Osteoblast (primary cell): ENCODE data around the gene USHBP1. TPM values are rescaled to one million over a fixed set of nuclear protein-coding genes. Genes with fewer than 3 reads are reported as not detected.

ENCODE experiments used
- DNase-seq: peaks from one replicate; pipeline ENCODE4 v3.0.0; 2011; ENCODE audit warnings: low spot score, mixed read lengths; ENCODE audit not compliant: insufficient read length; ENCODE audit errors: missing footprints
- H2AFZ ChIP-seq: 2 replicates; pipeline ENCODE4 v1.6.0; 2011; ENCODE audit warnings: mild to moderate bottlenecking, low read length
- H3K27ac ChIP-seq: 2 replicates; pipeline ENCODE4 v1.5.1; 2011; ENCODE audit warnings: mild to moderate bottlenecking, low read depth, low read length, moderate library complexity
- H3K27me3 ChIP-seq: 2 replicates; pipeline ENCODE4 v1.6.0; 2012; ENCODE audit warnings: mild to moderate bottlenecking, control low read depth, inconsistent platforms, low read length, moderate library complexity; ENCODE audit not compliant: insufficient read depth
- H3K36me3 ChIP-seq: 2 replicates; pipeline ENCODE4 v1.5.1; 2011; ENCODE audit warnings: mild to moderate bottlenecking, low read length, control low read depth, moderate library complexity; ENCODE audit not compliant: insufficient read depth
- H3K4me1 ChIP-seq: 2 replicates; pipeline ENCODE4 v1.5.1; 2011; ENCODE audit warnings: mild to moderate bottlenecking, low read length, control low read depth, moderate library complexity; ENCODE audit not compliant: insufficient read depth
- H3K4me2 ChIP-seq: 2 replicates; pipeline ENCODE4 v1.6.0; 2011; ENCODE audit warnings: mild to moderate bottlenecking, low read length; ENCODE audit not compliant: insufficient read depth
- H3K4me3 ChIP-seq: fragments of 200-600 bp; sonication (generic); 3 replicates; pipeline ENCODE4 v1.5.1; 2012; ENCODE audit warnings: mild to moderate bottlenecking, low read length, inconsistent platforms; ENCODE audit not compliant: insufficient read depth
- H3K79me2 ChIP-seq: 2 replicates; pipeline ENCODE4 v1.6.0; 2012; ENCODE audit warnings: mild to moderate bottlenecking, low read length, control low read depth, inconsistent platforms; ENCODE audit not compliant: insufficient read depth
- H3K9me3 ChIP-seq: 2 replicates; pipeline ENCODE4 v1.5.1; 2011; ENCODE audit warnings: low read depth, low read length, control low read depth
- H4K20me1 ChIP-seq: 2 replicates; pipeline ENCODE4 v1.6.0; 2012; ENCODE audit warnings: mild to moderate bottlenecking, low read length, control low read depth; ENCODE audit not compliant: insufficient read depth
- total RNA-seq: library from RNA; depleted of rRNA; stranded (reverse); fragments of >200 nt; gene quantifications from 2 replicates; pipeline ENCODE4 v1.2.3, GENCODE V29; 2012
- TF ChIP-seq, protein P1 (sequence below): IDR thresholded peaks from 2 replicates; pipeline ENCODE4 v1.5.1; 2011; ENCODE audit warnings: mild to moderate bottlenecking, low read depth, low read length, moderate library complexity; ENCODE audit errors: extremely low read depth

The USHBP1 gene
- total RNA-seq, 1 donor, result not detected

DNA sequence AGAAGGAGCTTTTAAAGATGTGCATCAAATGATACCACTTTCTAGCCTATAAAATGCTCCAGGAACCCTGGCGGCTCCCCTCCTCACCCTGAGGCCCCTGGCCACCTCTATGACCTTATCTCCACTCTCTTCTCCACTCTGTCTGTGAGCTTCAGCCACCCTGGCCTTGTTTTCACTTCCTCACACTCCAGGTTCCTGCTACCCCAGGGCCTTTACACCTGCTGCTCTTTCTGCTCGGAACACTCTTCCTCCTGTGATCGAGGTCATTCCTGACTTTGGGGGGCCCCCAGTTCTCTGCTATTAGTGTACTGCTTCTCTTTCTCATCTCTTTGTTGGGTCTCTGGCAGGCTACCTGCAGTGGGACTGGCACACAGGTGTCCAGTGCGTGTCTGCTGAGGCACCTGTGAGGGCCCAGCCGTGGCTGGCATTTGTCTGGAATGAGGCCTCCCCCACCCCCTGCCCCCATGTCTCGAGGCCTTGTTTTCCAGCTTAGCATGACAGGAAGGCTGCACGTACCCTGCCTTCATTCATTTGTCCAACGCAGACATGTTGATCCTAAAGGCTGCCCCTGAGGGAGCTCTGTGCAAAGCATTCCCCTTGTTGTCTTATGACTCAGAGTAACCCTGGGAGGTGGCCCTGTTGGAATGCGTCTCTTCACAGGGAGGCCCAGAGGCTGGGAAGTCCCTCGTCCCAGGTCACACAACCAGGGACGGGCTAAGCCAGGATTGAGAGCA lies 47.1 kb upstream of the USHBP1 start:
- Histone ChIP-seq H3K36me3 (peaks cover 32% of the 10 kb centered on the region), H3K27me3 (no peaks in the 10 kb centered on the region), H3K4me2 (peak overlapping the region; percentile 63), H3K4me1 (peaks cover 25% of the 10 kb centered on the region), H3K79me2 (peaks cover 63% of the 10 kb centered on the region), H3K4me3 (peak overlapping the region; percentile 23), H3K9me3 (no peaks in the 10 kb centered on the region), H4K20me1 (peaks cover 36% of the 10 kb centered on the region), H3K27ac (peak overlapping the region; percentile 82), H2AFZ (no peak overlapping the region)
- peak; percentile 96 for DNase-seq
- TF ChIP-seq, protein P1, sequence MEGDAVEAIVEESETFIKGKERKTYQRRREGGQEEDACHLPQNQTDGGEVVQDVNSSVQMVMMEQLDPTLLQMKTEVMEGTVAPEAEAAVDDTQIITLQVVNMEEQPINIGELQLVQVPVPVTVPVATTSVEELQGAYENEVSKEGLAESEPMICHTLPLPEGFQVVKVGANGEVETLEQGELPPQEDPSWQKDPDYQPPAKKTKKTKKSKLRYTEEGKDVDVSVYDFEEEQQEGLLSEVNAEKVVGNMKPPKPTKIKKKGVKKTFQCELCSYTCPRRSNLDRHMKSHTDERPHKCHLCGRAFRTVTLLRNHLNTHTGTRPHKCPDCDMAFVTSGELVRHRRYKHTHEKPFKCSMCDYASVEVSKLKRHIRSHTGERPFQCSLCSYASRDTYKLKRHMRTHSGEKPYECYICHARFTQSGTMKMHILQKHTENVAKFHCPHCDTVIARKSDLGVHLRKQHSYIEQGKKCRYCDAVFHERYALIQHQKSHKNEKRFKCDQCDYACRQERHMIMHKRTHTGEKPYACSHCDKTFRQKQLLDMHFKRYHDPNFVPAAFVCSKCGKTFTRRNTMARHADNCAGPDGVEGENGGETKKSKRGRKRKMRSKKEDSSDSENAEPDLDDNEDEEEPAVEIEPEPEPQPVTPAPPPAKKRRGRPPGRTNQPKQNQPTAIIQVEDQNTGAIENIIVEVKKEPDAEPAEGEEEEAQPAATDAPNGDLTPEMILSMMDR, result no peak

DNA sequence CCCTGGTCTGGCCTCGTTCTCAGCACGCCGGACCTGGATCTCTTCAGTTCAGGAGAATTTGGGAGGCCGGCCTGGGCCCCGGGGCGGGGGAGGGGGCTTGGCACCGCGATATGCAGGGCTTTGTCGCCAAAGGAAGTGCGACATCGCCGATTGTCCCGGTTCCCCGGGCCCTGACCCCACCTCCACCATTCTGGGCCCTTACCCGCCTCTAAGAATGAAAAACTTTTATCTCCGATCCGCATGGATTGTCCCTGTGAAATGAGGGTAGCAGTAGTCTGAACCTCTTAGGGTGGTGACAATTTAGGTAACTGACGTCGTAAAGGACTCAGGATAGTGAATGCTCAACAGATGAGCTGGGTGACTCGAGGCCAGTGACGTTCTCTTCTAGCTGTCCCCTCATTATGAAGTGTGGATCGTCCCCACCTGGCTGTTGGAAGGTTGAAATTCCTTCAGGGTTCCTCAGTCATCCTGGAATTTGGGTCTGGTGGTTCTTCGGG lies 45.5 kb upstream of the USHBP1 start:
- Histone ChIP-seq H3K27me3 (no peaks in the 10 kb centered on the region), H3K79me2 (peaks cover 62% of the 10 kb centered on the region), H3K9me3 (no peaks in the 10 kb centered on the region), H4K20me1 (peaks cover 34% of the 10 kb centered on the region), H2AFZ (peak overlapping the region; percentile 15), H3K36me3 (peaks cover 22% of the 10 kb centered on the region), H3K4me2 (peak overlapping the region; percentile 99), H3K4me1 (peaks cover 33% of the 10 kb centered on the region), H3K27ac (peak overlapping the region; percentile 78), H3K4me3 (peak overlapping the region; percentile 100)
- TF ChIP-seq, protein P1, result no peak
- DNase-seq, result peak; percentile 92

DNA sequence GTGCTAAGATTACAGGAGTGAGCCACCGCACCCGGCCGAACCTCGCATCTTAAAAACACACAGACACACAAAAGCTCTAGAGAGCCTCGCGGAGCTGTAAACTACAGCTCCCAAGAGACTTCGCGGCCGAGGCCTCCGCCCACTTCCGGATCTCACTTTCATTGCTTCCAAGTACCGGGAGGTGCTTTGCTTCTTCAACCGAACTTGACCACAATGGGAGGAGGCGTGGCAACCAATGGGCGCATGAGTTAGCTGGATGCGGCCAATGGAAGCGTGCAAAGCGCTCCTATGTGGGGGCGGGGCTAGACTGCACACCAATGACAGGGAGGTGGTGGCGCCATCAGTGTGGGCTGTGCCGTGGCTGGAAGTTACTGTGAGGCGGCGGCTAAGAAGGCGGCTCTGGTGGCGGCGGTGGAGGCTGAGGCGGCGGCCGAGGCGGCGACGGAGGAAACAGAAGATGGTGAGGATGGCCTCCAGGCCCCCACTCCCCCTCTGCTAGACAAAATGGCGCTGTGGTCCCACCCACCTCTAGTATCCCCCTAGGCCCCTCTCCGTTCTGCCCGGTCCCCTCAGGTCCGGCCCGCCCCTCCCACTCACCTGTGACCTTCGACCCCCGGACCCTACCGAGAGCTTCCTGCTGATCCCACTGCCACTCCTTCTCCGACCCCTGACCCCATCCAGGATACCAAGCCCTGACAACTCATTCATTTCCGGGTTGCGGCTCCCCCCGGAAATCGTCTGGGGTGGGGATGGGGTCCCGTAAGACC lies 44.8 kb upstream of the USHBP1 start, which contains the start of gene DDA1:
Gene DDA1, plus strand, starts transcription at position 366 of the 767 bp plus-strand sequence. Its CDS starts 92 bp downstream, at position 458.
- Histone ChIP-seq H3K4me3 (peak within 1 kb of the TSS; percentile 100), H2AFZ (peak within 1 kb of the TSS; percentile 80), H3K4me2 (peak within 1 kb of the TSS; percentile 99), H3K27me3 (no peaks in the 10 kb centered on the region), H3K9me3 (no peaks in the 10 kb centered on the region), H3K27ac (peak within 1 kb of the TSS; percentile 78), H3K79me2 (peaks cover 59% of the 10 kb centered on the region), H3K4me1 (peaks cover 39% of the 10 kb centered on the region), H3K36me3 (peaks cover 17% of the 10 kb centered on the region), H4K20me1 (peaks cover 34% of the 10 kb centered on the region)
- peak; percentile 100 for DNase-seq
- TF ChIP-seq, protein P1, result no peak

DNA sequence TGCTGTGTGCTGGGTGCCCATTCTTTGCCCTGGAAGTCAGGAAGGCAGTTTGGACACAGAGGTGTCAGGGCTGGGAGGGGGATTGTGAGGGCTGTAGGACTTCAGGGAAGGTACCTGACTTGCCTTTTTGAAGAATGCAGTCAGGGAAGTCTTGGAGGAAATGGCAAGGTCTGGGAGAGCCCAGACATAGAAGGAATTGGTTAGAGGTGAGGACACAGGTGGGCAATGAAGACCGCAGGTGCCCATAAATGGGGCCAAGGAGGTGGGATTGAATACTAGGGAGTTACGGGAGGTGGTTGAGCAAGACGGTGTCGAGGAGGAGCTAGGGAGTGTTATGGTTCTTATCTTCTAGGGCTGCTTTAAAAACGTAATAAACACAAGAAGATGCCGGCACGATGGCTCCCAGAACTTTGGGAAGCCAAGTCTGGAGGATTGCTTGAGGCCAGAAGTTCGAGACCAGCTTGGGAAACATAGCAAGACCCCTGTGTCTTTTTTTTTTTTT lies 43.4 kb upstream of the USHBP1 start:
- peaks cover 46% of the 10 kb centered on the region for H3K79me2 ChIP-seq

More for the DNA sequence above, 43.4 kb upstream of the USHBP1 start:
- peak; percentile 30 for DNase-seq
- TF ChIP-seq, protein P1, result no peak
- H3K27me3 ChIP-seq, result no peaks in the 10 kb centered on the region
- no peak overlapping the region for H3K4me3 ChIP-seq
- no peak overlapping the region for H2AFZ ChIP-seq
- H3K4me2 ChIP-seq, result no peak overlapping the region
- no peaks in the 10 kb centered on the region for H3K9me3 ChIP-seq
- peaks cover 26% of the 10 kb centered on the region for H4K20me1 ChIP-seq
- H3K27ac ChIP-seq, result no peak overlapping the region
- peaks cover 9% of the 10 kb centered on the region for H3K36me3 ChIP-seq
- H3K4me1 ChIP-seq, result peaks cover 49% of the 10 kb centered on the region
